A549 (cell line): ENCODE measurements around the gene DERA. TPM values are rescaled to one million over a fixed set of nuclear protein-coding genes. Genes with fewer than 3 reads are reported as not detected.
A peak's percentile ranks its signal among the peaks of the same experiment; 100 is the strongest.

Source experiments
- ATAC-seq, 2 experiments: fragments of 200-7000 bp in 1 of 2; fragments of >200 bp in 1 of 2; cut with Nextera tagmentation in 1 of 2; cut with Tn5 transposase in 1 of 2; 3 replicates each; pipeline versions ENCODE4 v1.8.0 to v1.9.1; 2018 to 2020; ENCODE audit warnings: mild to moderate bottlenecking in 1 of 2, moderate library complexity in 1 of 2
- CTCF ChIA-PET: fragments of 300-600 bp; sonication (Branson Sonifier 250); formaldehyde crosslinking; extraction: SDS; loops from one replicate; lab custom pipeline; 2021; ENCODE audit warnings: antibody characterized with exemption, inconsistent platforms; lab: Yijun Ruan, JAX
- POLR2A ChIA-PET: fragments of 350-600 bp; formaldehyde crosslinking; extraction: SDS; loops from one replicate; lab custom pipeline; 2021; ENCODE audit warnings: antibody characterized with exemption, inconsistent platforms; lab: Yijun Ruan, JAX
- DNase-seq, 2 experiments: peaks; one replicate each; pipeline versions ENCODE4 v3.0.0 to v3.0.0-alpha.2; 2011 to 2016; ENCODE audit warnings: low read depth in 1 of 2, low spot score in 1 of 2
- FAIRE-seq: peaks from 2 replicates; lab custom pipeline; 2011; peaks lifted over from hg19 to GRCh38; lab: Jason Lieb, UNC
- H3K27ac ChIP-seq, 2 experiments: fragments of >200 bp; sonication (Bioruptor Twin); formaldehyde crosslinking; 3 replicates each; pipeline ENCODE4 v1.5.1; 2016 to 2017
- H3K4me1 ChIP-seq: fragments of >200 bp; sonication (Bioruptor Twin); formaldehyde crosslinking; 3 replicates; pipeline ENCODE4 v1.6.1; 2016
- H3K4me2 ChIP-seq: fragments of >200 bp; sonication (Bioruptor Twin); formaldehyde crosslinking; 3 replicates; pipeline ENCODE4 v1.6.1; 2016
- H3K4me3 ChIP-seq: fragments of >200 bp; sonication (Bioruptor Twin); formaldehyde crosslinking; 3 replicates; pipeline ENCODE4 v1.5.1; 2016
- H3K9me3 ChIP-seq: fragments of >200 bp; sonication (Bioruptor Twin); formaldehyde crosslinking; 3 replicates; pipeline ENCODE4 v1.6.1; 2016
- CBX8 ChIP-seq: fragments of 200-600 bp; sonication (generic); IDR thresholded peaks from 2 replicates; pipeline ENCODE4 v1.6.1; 2016
- CHD4 ChIP-seq: fragments of 200-600 bp; sonication (generic); IDR thresholded peaks from 2 replicates; pipeline ENCODE4 v1.6.1; 2016; ENCODE audit warnings: antibody characterized with exemption, mild to moderate bottlenecking, borderline replicate concordance
- GATA3 ChIP-seq: IDR thresholded peaks from 2 replicates; pipeline ENCODE4 v1.6.1; 2012; ENCODE audit warnings: borderline replicate concordance
- HOXB13 ChIP-seq: fragments of 250-450 bp; sonication (Bioruptor Pico); IDR thresholded peaks from 2 replicates; pipeline ENCODE4 v1.5.0; 2020; ENCODE audit warnings: low read depth, mild to moderate bottlenecking, moderate library complexity
- MYC ChIP-seq: IDR thresholded peaks from 2 replicates; pipeline ENCODE4 v1.6.1; 2012; ENCODE audit warnings: mild to moderate bottlenecking, inconsistent platforms, low read length, improper control_type of control experiment, borderline replicate concordance
- NFE2L2 ChIP-seq: fragments of 150-350 bp; conservative IDR thresholded peaks from 2 replicates; pipeline ENCODE4 v1.6.1; 2014; ENCODE audit warnings: low read length
- RAD21 ChIP-seq, 2 experiments: fragments of >200 bp in 1 of 2; sonication (Bioruptor Twin) in 1 of 2; formaldehyde crosslinking in 1 of 2; IDR thresholded peaks in 1 of 2; conservative IDR thresholded peaks in 1 of 2; 2 replicates in 1 of 2; 3 replicates in 1 of 2; pipeline ENCODE4 v1.6.1; 2012 to 2018; ENCODE audit warnings: inconsistent platforms in 1 of 2
- WGBS: methylation state at CpG from one replicate; pipeline ENCODE4 v1.1.6; 2017; ENCODE audit errors: missing lambda C conversion rate; 5-methylcytosine and 5-hydroxymethylcytosine counted together
- polyA plus RNA-seq, 4 experiments: library from polyadenylated mRNA; depleted of rRNA in 3 of 4; stranded (reverse); fragments of >200 nt; fragmentation: RNase III in 1 of 4; extraction: RNeasy Plus Mini Kit Qiagen cat#74134 plus additional on column Dnase treatment in 1 of 4; gene quantifications; 2 replicates in 3 of 4; 3 replicates in 1 of 4; pipeline ENCODE4 v1.2.3, GENCODE V29; 2011 to 2017
- TF ChIP-seq, protein P1 (sequence below): IDR thresholded peaks from 2 replicates; pipeline ENCODE4 v1.6.1; 2012
- TF ChIP-seq, protein P2 (sequence below): fragments of 150-350 bp; IDR thresholded peaks from 2 replicates; pipeline ENCODE4 v1.6.1; 2014; ENCODE audit warnings: low read depth, mild to moderate bottlenecking, low read length
- TF ChIP-seq, protein P3 (sequence below): fragments of 200-600 bp; sonication (generic); IDR thresholded peaks from 2 replicates; pipeline ENCODE4 v1.6.1; 2016; ENCODE audit warnings: antibody characterized with exemption, mild to moderate bottlenecking, moderate library complexity

DERA gene
- polyA plus RNA-seq, 2 of the 4 experiments (the other 2 are of a cell fraction): 45.2 to 65.0 TPM

DNA sequence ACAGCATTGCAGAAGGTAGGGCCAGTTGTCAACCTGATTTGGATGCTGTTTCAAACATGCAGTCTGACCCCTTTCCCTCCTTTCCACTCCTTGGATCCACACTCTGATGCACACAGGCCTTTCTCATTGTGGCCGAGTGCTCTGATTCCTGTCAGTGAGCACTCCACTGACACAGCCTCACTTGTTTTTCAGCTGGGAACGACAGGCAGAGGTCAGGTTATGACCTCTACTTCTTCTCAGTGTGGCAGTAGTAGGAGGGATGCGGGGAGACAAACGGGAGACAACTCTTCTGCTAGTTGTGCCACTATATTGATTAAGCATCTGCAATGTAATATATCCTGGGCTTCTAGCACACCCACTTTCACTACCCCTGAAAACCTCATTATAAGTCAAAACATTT lies 61.8 kb downstream of the DERA start (continued):
- TF ChIP-seq, protein P1, sequence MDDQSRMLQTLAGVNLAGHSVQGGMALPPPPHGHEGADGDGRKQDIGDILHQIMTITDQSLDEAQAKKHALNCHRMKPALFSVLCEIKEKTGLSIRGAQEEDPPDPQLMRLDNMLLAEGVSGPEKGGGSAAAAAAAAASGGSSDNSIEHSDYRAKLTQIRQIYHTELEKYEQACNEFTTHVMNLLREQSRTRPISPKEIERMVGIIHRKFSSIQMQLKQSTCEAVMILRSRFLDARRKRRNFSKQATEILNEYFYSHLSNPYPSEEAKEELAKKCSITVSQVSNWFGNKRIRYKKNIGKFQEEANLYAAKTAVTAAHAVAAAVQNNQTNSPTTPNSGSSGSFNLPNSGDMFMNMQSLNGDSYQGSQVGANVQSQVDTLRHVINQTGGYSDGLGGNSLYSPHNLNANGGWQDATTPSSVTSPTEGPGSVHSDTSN: no peak
- TF ChIP-seq, protein P2, sequence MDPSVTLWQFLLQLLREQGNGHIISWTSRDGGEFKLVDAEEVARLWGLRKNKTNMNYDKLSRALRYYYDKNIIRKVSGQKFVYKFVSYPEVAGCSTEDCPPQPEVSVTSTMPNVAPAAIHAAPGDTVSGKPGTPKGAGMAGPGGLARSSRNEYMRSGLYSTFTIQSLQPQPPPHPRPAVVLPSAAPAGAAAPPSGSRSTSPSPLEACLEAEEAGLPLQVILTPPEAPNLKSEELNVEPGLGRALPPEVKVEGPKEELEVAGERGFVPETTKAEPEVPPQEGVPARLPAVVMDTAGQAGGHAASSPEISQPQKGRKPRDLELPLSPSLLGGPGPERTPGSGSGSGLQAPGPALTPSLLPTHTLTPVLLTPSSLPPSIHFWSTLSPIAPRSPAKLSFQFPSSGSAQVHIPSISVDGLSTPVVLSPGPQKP: no peak
- TF ChIP-seq MYC (no peak), CBX8 (no peak)

DNA sequence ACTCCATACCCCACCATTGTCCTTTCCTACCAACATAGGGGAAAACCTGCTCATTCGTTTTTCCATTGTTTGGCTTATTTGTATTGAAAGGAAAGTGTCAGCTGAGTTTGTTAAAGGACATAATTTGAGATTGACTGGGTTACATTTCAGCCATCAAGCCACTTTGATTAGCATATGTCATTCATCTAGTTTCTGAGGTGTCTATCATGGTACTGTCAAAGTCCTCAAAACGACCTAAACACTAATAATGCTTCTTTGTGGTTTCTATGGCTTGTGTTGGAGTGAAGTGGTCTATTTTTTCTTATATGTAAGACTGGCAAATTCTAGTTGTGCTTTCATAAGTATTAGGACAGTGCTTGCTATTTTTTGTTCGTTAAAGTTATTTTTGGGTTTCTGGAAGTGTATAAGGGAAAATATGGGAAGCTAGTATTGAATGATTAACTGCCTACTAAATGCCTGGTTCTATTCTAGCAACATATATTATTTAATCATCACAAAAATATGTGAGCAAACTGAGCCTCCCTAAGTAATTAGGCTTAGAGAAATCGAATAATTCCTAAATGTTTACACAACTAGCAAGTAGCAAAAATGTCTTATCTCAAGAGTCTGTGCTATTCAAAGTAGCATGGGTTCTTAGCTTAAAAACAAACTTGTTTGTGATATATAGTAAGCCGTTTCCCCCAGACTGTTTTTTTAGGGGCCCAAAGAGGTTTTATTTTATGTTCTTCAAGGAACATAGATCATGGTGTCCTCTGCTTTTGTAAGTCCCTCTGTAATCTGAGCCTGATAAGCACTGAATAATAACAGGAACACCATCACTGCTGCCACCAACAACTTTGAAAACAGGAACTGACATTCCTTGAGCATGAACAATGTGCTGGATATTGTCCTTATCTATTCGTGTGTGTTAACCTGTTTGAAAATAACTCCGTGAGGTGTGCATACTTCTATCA lies 67.1 kb downstream of the DERA start:
- 69% methylated on average over 7 of the region's 7 CpGs for WGBS
- no peak; a peak in 1 of 6 replicates for ATAC-seq
- DNase-seq: no peak
- Histone ChIP-seq H3K4me1 (peaks cover 16% of the 10 kb centered on the region; the same call in 1 of the 3 replicates), H3K9me3 (no peaks in the 10 kb centered on the region), H3K4me2 (no peak overlapping the region), H3K27ac (no peak overlapping the region)
- no peak for FAIRE-seq
- CTCF ChIA-PET: interaction anchor here (1.1 kb wide), 1 partner anchor 54 kb away, joined by 3 read pairs; no protein-coding TSS in a partner anchor
- POLR2A ChIA-PET: no interaction called here
- no peak for TF ChIP-seq HOXB13 (CRISPR knock-in tag)
- TF ChIP-seq GATA3: no peak
- no peak for TF ChIP-seq CHD4
- TF ChIP-seq NFE2L2: no peak
- TF ChIP-seq, all 56 proteins: peak for 0
- no peak overlapping the region for H3K4me3 ChIP-seq

DNA sequence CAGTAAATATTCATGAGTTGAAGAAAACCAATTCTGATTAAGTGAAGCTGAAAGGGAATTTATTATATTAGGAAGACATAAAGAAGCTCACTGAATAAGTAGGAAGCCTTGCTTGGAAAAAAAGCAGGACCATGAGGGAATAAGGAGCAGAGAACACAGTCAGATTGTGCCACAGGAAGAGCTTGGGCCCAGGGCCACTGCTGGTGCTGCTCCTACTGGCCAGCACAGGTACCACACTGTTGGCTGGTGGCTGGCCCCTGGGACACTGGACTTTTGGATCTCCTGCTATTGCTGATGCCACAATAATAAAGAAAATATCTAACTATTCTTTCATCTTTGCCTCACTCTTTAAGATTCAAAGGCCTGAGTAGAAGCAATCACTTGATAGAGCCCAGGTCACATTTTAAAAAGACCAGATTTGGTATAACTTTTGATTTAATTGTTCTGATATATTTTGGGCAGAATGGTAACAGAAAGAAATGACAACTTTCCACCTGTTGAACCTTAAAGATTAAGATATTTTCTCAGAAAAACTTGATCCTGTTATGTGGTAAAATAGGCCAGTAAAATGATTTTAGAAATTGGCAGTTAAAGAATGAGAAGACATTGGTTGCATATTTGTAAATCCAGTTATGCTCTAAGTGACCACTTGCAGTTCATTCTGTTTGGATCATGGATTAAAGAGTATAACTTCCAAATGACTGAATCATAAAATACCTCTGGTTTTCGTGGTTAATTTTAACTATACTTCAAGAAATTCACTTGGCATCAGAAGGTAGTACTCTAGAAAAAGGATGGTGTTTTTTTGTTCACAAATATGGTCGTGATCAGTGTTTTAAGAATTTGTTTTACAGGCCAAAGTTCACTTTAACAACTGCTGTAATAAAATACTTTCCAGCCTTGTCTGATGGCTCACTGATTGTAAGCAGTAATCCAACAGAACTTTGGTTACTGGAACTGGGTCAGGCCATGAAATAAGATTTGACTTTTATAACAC lies 68.3 kb downstream of the DERA start:
- peaks cover 16% of the 10 kb centered on the region; the same call in 1 of the 3 replicates for H3K4me1 ChIP-seq
- no peaks in the 10 kb centered on the region for H3K9me3 ChIP-seq
- no peak overlapping the region for H3K27ac ChIP-seq
- ChIA-PET POLR2A (no interaction called here), CTCF (interaction anchor here (1.1 kb wide), 1 partner anchor 55 kb away, joined by 3 read pairs; no protein-coding TSS in a partner anchor)
- H3K4me3 ChIP-seq: no peak overlapping the region
- ATAC-seq (peak; percentile 92 to 96), DNase-seq (peak; percentile 32 to 51), FAIRE-seq (no peak)
- 19% methylated on average over 2 of the region's 2 CpGs for WGBS
- H3K4me2 ChIP-seq: 0 out of 3 replicates have a peak overlapping the region, but pooled peaks have one; percentile 27
- 0 out of 5 replicates have a peak, but pooled peaks of 1 of the 2 experiments have one; percentile 9 for TF ChIP-seq RAD21 (conservative IDR thresholded peaks at IDR 0.05 in 1 of 2, IDR thresholded peaks at IDR 0.05 in 1 of 2)
- TF ChIP-seq, protein P3, sequence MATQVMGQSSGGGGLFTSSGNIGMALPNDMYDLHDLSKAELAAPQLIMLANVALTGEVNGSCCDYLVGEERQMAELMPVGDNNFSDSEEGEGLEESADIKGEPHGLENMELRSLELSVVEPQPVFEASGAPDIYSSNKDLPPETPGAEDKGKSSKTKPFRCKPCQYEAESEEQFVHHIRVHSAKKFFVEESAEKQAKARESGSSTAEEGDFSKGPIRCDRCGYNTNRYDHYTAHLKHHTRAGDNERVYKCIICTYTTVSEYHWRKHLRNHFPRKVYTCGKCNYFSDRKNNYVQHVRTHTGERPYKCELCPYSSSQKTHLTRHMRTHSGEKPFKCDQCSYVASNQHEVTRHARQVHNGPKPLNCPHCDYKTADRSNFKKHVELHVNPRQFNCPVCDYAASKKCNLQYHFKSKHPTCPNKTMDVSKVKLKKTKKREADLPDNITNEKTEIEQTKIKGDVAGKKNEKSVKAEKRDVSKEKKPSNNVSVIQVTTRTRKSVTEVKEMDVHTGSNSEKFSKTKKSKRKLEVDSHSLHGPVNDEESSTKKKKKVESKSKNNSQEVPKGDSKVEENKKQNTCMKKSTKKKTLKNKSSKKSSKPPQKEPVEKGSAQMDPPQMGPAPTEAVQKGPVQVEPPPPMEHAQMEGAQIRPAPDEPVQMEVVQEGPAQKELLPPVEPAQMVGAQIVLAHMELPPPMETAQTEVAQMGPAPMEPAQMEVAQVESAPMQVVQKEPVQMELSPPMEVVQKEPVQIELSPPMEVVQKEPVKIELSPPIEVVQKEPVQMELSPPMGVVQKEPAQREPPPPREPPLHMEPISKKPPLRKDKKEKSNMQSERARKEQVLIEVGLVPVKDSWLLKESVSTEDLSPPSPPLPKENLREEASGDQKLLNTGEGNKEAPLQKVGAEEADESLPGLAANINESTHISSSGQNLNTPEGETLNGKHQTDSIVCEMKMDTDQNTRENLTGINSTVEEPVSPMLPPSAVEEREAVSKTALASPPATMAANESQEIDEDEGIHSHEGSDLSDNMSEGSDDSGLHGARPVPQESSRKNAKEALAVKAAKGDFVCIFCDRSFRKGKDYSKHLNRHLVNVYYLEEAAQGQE: no peak
